ENCODE data around the gene MRPS25. TPM values are rescaled to one million over a fixed set of nuclear protein-coding genes. Genes with fewer than 3 reads are reported as not detected.

Gene MRPS25
- total RNA-seq, 4 donors from 2014 or later = 11.9 to 28.6 (median 23.5) TPM

- TF ChIP-seq, protein P1, sequence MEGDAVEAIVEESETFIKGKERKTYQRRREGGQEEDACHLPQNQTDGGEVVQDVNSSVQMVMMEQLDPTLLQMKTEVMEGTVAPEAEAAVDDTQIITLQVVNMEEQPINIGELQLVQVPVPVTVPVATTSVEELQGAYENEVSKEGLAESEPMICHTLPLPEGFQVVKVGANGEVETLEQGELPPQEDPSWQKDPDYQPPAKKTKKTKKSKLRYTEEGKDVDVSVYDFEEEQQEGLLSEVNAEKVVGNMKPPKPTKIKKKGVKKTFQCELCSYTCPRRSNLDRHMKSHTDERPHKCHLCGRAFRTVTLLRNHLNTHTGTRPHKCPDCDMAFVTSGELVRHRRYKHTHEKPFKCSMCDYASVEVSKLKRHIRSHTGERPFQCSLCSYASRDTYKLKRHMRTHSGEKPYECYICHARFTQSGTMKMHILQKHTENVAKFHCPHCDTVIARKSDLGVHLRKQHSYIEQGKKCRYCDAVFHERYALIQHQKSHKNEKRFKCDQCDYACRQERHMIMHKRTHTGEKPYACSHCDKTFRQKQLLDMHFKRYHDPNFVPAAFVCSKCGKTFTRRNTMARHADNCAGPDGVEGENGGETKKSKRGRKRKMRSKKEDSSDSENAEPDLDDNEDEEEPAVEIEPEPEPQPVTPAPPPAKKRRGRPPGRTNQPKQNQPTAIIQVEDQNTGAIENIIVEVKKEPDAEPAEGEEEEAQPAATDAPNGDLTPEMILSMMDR (IDR thresholded peaks at IDR 0.05; ENCODE audit: low read depth) = no peak
These were observed 11.6 kb downstream of the MRPS25 start for GRCh38 chr3:15053541-15053940.

- TF ChIP-seq, protein P1 (IDR thresholded peaks at IDR 0.05; ENCODE audit: low read depth) = no peak
These were observed 12.5 kb downstream of the MRPS25 start for GRCh38 chr3:15052335-15053242.

- TF ChIP-seq, protein P1 (IDR thresholded peaks at IDR 0.05; ENCODE audit: low read depth) = no peak
These were observed 13.6 kb downstream of the MRPS25 start for GRCh38 chr3:15051531-15051930.

- TF ChIP-seq, protein P1 (IDR thresholded peaks at IDR 0.05; ENCODE audit: low read depth) = no peak
These were observed 14.6 kb downstream of the MRPS25 start for GRCh38 chr3:15050405-15051092.

GRCh38 chr3:15049584-15049983, 15.5 kb downstream of the MRPS25 start:
- TF ChIP-seq, protein P1 (IDR thresholded peaks at IDR 0.05; ENCODE audit: low read depth) = no peak

DNA sequence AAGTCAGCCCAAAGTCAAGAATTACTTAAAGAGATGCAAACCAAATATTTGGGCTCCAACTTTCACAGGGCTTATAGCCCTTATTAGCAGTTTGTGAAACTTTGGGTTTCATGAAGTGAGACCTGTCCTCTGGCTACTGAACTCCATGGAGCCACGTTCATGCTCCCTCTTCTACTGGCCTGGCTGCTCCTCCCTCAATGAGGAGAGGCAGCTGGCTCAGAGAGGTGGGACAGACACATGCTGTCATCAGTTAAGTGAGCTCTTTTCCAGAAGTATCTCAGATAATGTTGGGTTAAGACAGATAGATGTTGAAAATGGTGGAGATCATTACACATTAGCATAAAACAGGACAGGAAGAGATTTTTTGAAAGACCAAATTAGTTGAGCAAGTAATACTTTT, 19.4 kb downstream of the MRPS25 start:
- TF ChIP-seq, protein P1 (IDR thresholded peaks at IDR 0.05; ENCODE audit: low read depth) = no peak

DNA sequence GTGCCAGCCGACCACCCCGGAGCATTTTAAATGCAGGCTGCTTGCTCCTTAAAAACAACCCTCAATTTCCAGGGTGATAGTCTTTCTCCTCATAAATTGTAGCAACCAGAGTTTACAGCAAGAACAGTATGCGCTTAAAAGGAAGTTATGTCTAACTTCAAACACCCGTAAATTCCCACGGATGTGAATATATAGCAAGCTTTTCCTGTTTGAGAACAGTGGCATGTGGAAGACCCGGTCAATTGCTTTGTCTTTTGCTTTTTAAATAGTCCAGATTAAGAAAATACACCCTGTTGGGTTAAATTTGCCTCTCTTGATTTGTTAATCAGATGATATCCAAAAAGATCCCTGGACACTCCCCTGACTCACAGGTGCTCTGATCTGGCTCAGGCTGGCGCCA, 20.8 kb downstream of the MRPS25 start:
- TF ChIP-seq, protein P1 (IDR thresholded peaks at IDR 0.05; ENCODE audit: low read depth) = no peak
